HuH-7.5 (cell line): ENCODE measurements around the gene KIF4B.

Experiments
- DNase-seq: peaks from one replicate; pipeline ENCODE4 v3.0.0; 2011; ENCODE audit warnings: low spot score

Gene KIF4B

GRCh38 chr5:155056644-155057269, 43.2 kb downstream of the KIF4B start:
- DNase-seq: no peak

- no peak for DNase-seq
Measured at GRCh38 chr5:155057626-155058025, 44.1 kb downstream of the KIF4B start.

GRCh38 chr5:155064580-155064979, 51.0 kb downstream of the KIF4B start:
- DNase-seq: no peak

- DNase-seq: no peak
Measured at GRCh38 chr5:155066886-155067595, 53.5 kb downstream of the KIF4B start.
